GM21737 (cell line): ENCODE data around the gene CEP350.

Source experiments
- ATAC-seq: cut with Tn5 transposase; IDR thresholded peaks from one replicate; pipeline ENCODE4 v1.9.1; 2021; ENCODE audit warnings: mild to moderate bottlenecking, moderate library complexity; ENCODE audit not compliant: unreplicated experiment

The CEP350 gene

GRCh38 chr1:180061019-180061418, 106.4 kb downstream of the CEP350 start:
- no peak for ATAC-seq

DNA sequence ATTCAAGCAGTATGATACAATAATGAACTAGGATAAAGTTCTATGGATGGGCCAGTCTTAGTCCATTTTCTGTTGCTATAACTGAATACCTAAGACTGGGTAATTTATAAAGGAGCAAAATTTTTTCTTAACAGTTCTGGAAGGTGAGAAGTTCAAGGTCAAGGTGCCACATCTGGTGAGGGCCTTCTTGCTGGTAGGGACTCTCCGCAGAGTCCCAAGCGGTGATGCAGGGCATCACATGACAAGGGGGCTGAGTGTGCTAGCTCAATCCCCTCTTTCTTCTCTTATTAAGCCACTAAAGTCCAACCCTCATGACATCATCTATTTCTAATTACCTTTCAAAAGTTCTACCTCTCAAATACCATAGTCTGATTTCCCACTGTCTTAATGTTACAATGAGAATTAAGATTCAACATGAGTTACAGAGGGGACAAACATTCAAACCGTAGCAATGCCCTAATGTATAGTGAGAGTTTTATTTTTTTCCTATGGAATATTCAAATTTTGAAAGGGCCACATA, 107.9 kb downstream of the CEP350 start:
- ATAC-seq: no peak

- no peak for ATAC-seq
Observed at GRCh38 chr1:180065408-180065807, 110.8 kb downstream of the CEP350 start.

DNA sequence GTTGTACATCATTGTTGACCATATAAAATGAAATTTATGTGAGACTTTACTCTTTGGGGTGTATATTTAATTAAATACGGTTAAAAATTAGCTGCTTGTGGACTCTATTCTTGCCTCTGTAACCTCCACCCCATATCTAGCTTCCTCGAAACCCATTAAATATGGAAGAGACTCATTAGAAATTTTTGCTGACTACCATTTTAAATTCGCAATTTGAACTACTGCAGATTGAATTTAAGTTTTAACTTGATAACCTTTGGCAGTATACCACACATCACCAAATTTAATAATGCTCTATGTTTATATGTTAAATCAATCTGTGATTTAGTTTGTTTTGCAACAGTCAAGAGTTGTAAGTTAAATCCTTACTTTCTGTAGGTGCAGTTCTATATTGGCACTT, 111.5 kb downstream of the CEP350 start:
- no peak for ATAC-seq

DNA sequence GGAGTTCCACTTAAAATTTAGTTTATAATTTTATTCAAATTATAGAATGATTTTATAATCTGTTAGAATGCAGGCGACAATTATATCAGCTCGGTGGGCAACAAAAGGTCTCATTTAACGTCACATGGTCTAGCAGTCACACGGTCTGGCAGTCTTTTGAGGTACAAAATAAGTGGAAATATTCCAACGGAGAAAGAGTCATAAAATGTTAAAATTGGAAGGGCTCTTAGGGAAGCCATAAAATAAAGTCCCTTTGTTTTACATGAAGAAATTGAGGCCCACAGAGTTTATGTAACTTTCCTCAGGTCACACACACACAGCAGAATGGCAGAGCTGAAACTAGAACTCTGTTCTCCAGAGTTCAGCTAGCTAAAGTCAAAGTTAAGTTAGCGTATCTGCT, 115.7 kb downstream of the CEP350 start:
- ATAC-seq: no peak

DNA sequence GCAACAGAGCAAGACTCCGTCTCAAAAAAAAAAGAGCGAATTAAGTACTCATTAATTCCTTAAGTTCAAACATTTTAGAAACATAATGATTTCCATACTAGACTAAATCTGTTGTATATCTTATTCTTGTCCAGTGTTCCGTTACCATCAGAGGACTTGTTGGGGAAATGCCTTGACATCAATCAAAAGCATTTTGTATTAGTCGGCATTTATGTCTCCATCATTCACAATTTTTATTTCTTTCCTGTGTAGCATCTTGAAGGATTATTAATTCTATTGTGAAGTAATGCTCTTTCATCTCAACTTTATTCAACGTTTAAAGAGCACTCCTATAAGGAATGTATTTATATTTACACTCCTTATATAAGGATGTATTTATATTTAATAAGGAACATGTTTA, 117.1 kb downstream of the CEP350 start:
- no peak for ATAC-seq

GRCh38 chr1:180080439-180080838, 125.8 kb downstream of the CEP350 start:
- no peak for ATAC-seq

GRCh38 chr1:180081474-180081873, 126.9 kb downstream of the CEP350 start:
- no peak for ATAC-seq

GRCh38 chr1:180083164-180083563, 128.6 kb downstream of the CEP350 start:
- ATAC-seq: no peak

- no peak for ATAC-seq
Observed at GRCh38 chr1:180084867-180085266, 130.3 kb downstream of the CEP350 start.

DNA sequence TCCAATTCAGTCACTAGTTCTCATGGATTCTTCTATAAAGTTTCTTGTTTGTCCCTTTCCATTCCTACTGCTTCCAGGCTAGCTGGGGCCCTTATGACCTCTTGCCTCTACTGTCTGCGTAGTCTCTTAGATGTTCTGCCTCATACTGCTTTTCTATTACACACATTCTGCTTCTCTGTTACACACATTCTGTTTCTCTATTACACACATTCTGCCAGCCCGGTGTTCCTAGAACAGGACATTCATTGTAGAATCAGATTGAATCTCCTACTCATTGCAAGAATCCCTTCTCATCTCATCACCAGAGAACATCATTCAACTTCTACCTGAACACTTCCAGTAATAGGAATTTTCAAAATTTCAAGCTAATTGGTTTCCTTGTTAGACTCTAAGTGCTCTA, 130.7 kb downstream of the CEP350 start:
- ATAC-seq: no peak

DNA sequence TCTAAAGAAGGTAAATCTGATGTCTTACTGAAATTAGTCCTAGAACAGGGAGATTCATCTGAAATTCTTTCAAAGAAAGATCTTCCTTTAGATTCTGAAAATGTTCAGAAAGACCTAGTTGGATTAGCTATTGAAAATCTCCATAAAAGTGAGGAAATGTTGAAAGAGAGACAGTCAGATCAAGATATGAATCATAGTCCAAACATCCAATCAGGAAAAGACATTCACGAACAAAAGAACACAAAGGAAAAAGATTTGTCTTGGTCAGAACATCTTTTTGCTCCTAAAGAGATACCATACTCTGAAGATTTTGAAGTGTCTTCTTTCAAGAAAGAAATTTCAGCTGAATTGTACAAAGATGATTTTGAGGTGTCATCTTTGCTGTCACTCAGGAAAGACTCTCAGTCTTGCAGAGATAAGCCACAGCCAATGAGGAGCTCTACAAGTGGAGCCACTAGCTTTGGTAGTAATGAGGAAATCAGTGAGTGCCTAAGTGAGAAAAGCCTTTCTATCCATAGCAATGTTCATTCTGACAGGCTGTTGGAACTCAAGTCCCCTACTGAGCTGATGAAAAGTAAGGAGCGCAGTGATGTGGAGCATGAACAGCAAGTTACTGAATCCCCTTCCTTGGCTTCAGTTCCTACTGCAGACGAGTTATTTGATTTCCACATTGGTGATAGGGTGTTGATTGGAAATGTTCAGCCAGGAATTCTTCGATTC, 138.5 kb downstream of the CEP350 start:
- no peak for ATAC-seq

DNA sequence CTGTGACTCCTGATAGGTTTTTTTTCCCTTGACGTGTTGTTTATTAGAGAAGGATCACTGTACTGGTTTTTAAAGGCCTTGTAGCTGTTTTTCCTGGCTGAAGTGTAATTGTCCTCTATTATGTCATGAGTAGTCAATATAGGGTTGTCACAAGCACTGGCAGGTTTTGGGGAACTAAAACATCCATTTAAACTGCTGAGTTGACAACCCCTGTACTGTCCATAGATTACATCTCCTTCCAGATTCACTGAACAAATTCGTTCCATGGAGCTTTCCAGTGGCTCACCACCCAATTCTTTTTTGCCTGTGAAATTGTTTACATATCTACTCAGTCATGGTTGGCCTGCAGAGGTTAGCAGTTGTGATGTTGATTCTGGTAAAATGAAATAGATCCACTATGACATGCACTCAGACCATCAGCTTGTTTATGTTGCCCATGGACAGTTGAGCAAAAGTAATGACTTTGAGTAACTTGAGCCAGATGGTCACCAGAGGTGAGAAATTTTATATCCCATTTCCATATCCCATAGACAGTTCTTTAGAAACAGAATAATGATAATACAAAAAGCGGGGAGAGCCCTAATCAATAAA, 140.2 kb downstream of the CEP350 start:
- ATAC-seq: no peak

GRCh38 chr1:180096584-180097325, 142.1 kb downstream of the CEP350 start:
- no peak for ATAC-seq

GRCh38 chr1:180097326-180097605, 142.7 kb downstream of the CEP350 start:
- no peak for ATAC-seq

DNA sequence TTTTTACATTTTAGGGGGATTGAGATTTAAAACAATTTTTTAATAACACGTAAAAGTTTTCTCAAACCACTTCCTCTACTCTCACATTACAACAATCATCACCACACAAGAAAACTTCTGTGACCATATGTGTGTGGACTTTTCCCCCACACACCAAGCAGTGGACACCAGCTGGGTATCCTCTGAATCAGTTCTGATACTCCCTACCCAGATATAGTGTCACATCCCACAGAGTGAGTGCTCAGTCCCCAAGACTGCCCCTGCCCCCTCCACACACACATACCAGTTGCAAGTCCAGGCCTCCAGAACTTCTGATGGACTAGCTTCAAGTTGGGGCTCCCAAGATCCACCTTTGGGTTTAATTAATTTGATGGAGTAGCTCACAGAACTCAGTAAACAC, 146.8 kb downstream of the CEP350 start:
- no peak for ATAC-seq

- ATAC-seq: no peak
Observed at GRCh38 chr1:180103819-180104218, 149.2 kb downstream of the CEP350 start.

- ATAC-seq: no peak
Observed at GRCh38 chr1:180112091-180112490, 157.5 kb downstream of the CEP350 start.

GRCh38 chr1:180112984-180113647, 158.5 kb downstream of the CEP350 start:
- no peak for ATAC-seq

DNA sequence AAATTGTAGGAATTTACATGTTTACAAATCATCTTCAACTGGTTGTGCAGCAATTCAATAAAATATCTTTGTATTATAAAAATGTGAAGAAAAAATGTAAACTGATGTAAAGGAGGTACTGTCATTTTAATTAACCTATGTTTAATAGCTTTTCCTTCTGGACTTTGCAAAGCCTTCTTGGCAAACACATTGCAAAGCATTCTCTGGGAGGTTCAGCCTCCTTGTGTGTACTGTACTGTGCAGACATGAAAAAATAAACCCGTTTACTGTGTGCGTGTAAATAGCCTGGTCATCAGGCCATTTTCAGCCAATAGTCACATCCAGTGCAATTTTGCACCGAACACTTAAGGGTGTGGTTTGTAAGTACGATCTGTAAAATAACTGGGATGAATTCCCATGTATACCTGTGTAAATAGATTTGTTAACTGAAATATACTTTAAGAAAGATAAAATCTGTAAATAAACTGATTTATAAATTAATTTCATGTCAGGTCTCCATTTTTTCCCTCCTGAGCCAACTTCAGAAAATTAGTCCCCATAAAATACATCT, 159.9 kb downstream of the CEP350 start:
- ATAC-seq: no peak
